GM18868 (cell line): Measurements from ENCODE around the gene FAM124A.
A peak's percentile ranks its signal among the peaks of the same experiment; 100 is the strongest.

Experiments used
- ATAC-seq: cut with Tn5 transposase; IDR thresholded peaks from one replicate; pipeline ENCODE4 v1.9.1; 2021; ENCODE audit warnings: mild to moderate bottlenecking, moderate library complexity; ENCODE audit not compliant: unreplicated experiment

The FAM124A gene

GRCh38 chr13:51218626-51219025 lies 3.6 kb upstream of the FAM124A start:
- no peak for ATAC-seq

- no peak for ATAC-seq
Observed at GRCh38 chr13:51220706-51221105, 1.5 kb upstream of the FAM124A start.

GRCh38 chr13:51221108-51221507 lies 1.1 kb upstream of the FAM124A start:
- no peak for ATAC-seq

- peak; percentile 21 for ATAC-seq
Observed at GRCh38 chr13:51221674-51222036, 543 bp upstream of the FAM124A start.

- ATAC-seq: peak; percentile 6
Observed at GRCh38 chr13:51222686-51223559, 725 bp downstream of the FAM124A start.

- no peak for ATAC-seq
Observed at GRCh38 chr13:51223560-51224270, 1.5 kb downstream of the FAM124A start.

- no peak for ATAC-seq
Observed at GRCh38 chr13:51225029-51225428, 2.8 kb downstream of the FAM124A start.

- ATAC-seq: no peak
Observed at GRCh38 chr13:51227404-51227803, 5.2 kb downstream of the FAM124A start.

GRCh38 chr13:51229101-51229719 lies 7.0 kb downstream of the FAM124A start:
- ATAC-seq: no peak

- ATAC-seq: no peak
Observed at GRCh38 chr13:51229731-51230130, 7.5 kb downstream of the FAM124A start.

GRCh38 chr13:51230477-51231105 lies 8.4 kb downstream of the FAM124A start:
- no peak for ATAC-seq

GRCh38 chr13:51231456-51231855 lies 9.3 kb downstream of the FAM124A start:
- no peak for ATAC-seq

- no peak for ATAC-seq
Observed at GRCh38 chr13:51232328-51232727, 10.1 kb downstream of the FAM124A start.

GRCh38 chr13:51233117-51233826 lies 11.1 kb downstream of the FAM124A start:
- no peak for ATAC-seq

- no peak for ATAC-seq
Observed at GRCh38 chr13:51234676-51235075, 12.5 kb downstream of the FAM124A start.

- no peak for ATAC-seq
Observed at GRCh38 chr13:51235186-51235585, 13.0 kb downstream of the FAM124A start.

GRCh38 chr13:51235756-51236490 lies 13.7 kb downstream of the FAM124A start:
- no peak for ATAC-seq

- no peak for ATAC-seq
Observed at GRCh38 chr13:51236491-51236792, 14.2 kb downstream of the FAM124A start.

GRCh38 chr13:51237386-51237785 lies 15.2 kb downstream of the FAM124A start:
- ATAC-seq: no peak

GRCh38 chr13:51237887-51238286 lies 15.7 kb downstream of the FAM124A start:
- no peak for ATAC-seq
